Muscle layer of duodenum (tissue), 2 donors: Measurements from ENCODE around the gene TMEM98.

Source experiments
- H3K27ac ChIP-seq: one replicate; pipeline ENCODE4 v1.7.0; 2013; ENCODE audit warnings: mild to moderate bottlenecking, low read length
- H3K27me3 ChIP-seq: one replicate; pipeline ENCODE4 v1.7.0; 2013; ENCODE audit warnings: low read depth, mild to moderate bottlenecking, control low read depth, low read length
- H3K36me3 ChIP-seq, 2 donors: one replicate each; pipeline ENCODE4 v1.7.0; 2013; ENCODE audit warnings: low read length in 2 of 2, control low read depth in 1 of 2, mild to moderate bottlenecking in 1 of 2; ENCODE audit not compliant: insufficient read depth in 2 of 2, control insufficient read depth in 1 of 2
- H3K4me1 ChIP-seq, 2 donors: one replicate each; pipeline ENCODE4 v1.7.0; 2013; ENCODE audit warnings: low read length in 2 of 2, mild to moderate bottlenecking in 2 of 2, control low read depth in 1 of 2, moderate library complexity in 1 of 2; ENCODE audit not compliant: insufficient read depth in 2 of 2, control insufficient read depth in 1 of 2
- H3K4me3 ChIP-seq, 2 donors: one replicate each; pipeline ENCODE4 v1.7.0; 2013; ENCODE audit warnings: low read length in 2 of 2, low read depth in 1 of 2, mild to moderate bottlenecking in 1 of 2
- H3K9me3 ChIP-seq, 2 donors: one replicate each; pipeline ENCODE4 v1.7.0; 2013; ENCODE audit warnings: low read length in 2 of 2, control low read depth in 1 of 2, mild to moderate bottlenecking in 1 of 2; ENCODE audit not compliant: control insufficient read depth in 1 of 2
- donor health status: healthy.

TMEM98 gene

DNA sequence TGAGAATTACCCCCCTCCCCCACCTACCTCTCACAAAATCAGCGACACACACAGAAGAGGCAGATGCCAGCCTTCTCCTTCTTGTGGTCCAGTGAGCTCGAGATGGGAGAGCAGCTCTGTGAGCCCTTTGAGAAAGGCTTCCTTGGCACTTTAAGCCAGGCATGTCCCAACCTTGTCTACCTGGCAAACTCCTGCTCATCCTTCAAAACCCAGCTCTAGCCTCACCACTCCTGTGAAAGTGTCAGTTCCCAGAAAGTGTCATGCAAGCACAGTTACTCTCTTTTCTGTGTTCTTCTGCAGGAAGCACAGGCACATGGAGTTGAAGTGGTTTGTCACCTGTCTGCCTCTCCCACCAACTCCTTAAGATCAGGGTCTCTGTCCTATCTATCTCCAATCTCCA lies 1.6 kb downstream of the TMEM98 start:
- peaks cover 8 to 11% of the 10 kb centered on the region in 2 donors for H3K4me1 ChIP-seq
- peak overlapping the region; percentile 73 to 79 for H3K4me3 ChIP-seq
- no peak overlapping the region for H3K27ac ChIP-seq
- H3K27me3 ChIP-seq, result peaks cover 4% of the 10 kb centered on the region
- H3K9me3 ChIP-seq, result no peaks in the 10 kb centered on the region
- peaks cover 9 to 14% of the 10 kb centered on the region in 2 donors for H3K36me3 ChIP-seq

DNA sequence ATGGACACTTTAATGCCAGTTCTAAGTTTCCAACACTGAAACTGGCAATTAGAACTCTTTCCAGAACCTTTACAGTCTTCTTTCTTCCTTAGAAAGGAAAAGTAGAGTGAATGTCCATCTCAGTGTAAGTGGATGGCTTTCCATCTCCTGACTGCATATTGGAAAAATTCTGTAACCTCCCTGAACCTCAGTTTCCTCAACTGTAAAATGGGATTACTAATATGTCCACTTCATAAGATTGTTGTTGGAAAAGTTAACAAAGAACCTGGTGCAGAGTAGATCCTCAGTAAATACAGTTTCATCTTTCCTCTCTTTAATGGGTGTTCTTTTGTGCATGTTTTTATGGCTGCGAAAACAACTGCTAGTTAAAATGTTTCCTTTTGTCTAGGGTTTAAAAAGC lies 2.6 kb downstream of the TMEM98 start:
- Histone ChIP-seq H3K27me3 (peaks cover 4% of the 10 kb centered on the region), H3K4me1 (peaks cover 11 to 13% of the 10 kb centered on the region in 2 donors), H3K27ac (no peak overlapping the region), H3K36me3 (peaks cover 13 to 14% of the 10 kb centered on the region in 2 donors), H3K4me3 (no peak overlapping the region), H3K9me3 (no peaks in the 10 kb centered on the region)

DNA sequence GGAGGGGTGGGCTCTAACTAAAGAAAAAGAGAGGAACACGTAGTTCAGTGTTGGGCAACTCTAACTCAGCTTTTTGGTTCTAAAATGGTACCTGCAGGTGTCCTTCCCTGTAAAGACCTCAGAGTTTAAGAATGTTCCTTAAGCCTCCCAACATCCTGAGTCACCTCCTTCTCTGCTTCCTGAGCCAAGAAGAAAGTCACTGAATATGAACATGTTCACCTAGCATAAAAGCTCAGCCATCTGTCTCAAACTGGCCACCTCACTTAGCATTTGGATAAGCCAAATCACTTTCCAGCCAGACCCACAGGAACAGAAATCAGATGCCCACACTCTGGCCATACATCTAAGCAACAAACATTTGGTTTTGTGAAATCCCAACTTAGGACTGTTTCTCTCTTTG lies 3.7 kb downstream of the TMEM98 start:
- Histone ChIP-seq H3K27ac (no peak overlapping the region), H3K27me3 (peaks cover 4% of the 10 kb centered on the region), H3K9me3 (no peaks in the 10 kb centered on the region), H3K4me1 (peaks cover 13% of the 10 kb centered on the region in 2 donors), H3K4me3 (no peak overlapping the region), H3K36me3 (peaks cover 13 to 14% of the 10 kb centered on the region in 2 donors)

DNA sequence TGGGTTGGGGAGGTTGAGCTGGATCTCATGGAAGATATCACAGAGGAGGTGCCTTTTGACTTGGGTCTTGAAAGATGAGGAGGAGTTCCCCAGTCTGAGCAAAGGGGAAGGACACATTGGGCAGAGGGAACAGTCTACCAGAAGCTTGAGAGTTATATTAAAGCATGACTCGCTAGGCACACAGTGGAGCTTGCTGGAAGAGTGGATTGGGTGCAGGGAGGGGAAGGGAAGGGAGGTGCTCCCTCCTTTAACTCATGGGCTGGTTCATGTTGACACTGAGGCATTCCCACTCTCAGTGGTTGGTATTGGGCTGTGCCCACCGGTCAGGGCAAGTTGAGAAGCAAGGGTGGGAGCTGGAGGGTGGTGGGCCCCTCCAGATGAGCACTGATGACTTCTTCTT lies 5.9 kb downstream of the TMEM98 start:
- peaks cover 4% of the 10 kb centered on the region for H3K27me3 ChIP-seq
- H3K36me3 ChIP-seq, result peaks cover 13 to 14% of the 10 kb centered on the region in 2 donors
- peaks cover 7 to 8% of the 10 kb centered on the region in 2 donors for H3K4me1 ChIP-seq
- no peak overlapping the region for H3K4me3 ChIP-seq
- H3K9me3 ChIP-seq, result no peaks in the 10 kb centered on the region
- no peak overlapping the region for H3K27ac ChIP-seq

DNA sequence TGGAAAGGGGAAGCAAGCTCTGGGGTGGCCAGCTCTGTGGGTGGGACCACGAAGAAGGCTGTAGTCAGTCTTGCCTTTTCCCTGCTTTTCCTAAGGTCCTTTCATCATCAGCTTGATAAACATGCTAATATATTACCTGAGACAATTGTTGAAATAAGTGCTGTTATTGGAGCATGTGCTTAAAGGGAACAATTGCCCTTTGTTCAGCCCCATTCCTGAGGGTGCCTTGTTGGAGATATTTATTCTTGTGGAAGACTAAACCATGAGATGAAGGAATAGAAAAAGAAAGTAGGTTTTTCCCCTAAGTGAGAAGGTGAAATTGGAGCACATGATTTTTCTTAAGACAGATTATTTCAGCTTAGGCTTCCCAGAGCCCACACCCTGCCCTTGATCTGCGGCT lies 7.8 kb downstream of the TMEM98 start:
- H3K36me3 ChIP-seq, result peaks cover 14 to 22% of the 10 kb centered on the region in 2 donors
- H3K4me3 ChIP-seq, result no peak overlapping the region
- H3K9me3 ChIP-seq, result no peaks in the 10 kb centered on the region
- H3K27me3 ChIP-seq, result no peaks in the 10 kb centered on the region
- peaks cover 3 to 5% of the 10 kb centered on the region in 2 donors for H3K4me1 ChIP-seq
- H3K27ac ChIP-seq, result no peak overlapping the region

DNA sequence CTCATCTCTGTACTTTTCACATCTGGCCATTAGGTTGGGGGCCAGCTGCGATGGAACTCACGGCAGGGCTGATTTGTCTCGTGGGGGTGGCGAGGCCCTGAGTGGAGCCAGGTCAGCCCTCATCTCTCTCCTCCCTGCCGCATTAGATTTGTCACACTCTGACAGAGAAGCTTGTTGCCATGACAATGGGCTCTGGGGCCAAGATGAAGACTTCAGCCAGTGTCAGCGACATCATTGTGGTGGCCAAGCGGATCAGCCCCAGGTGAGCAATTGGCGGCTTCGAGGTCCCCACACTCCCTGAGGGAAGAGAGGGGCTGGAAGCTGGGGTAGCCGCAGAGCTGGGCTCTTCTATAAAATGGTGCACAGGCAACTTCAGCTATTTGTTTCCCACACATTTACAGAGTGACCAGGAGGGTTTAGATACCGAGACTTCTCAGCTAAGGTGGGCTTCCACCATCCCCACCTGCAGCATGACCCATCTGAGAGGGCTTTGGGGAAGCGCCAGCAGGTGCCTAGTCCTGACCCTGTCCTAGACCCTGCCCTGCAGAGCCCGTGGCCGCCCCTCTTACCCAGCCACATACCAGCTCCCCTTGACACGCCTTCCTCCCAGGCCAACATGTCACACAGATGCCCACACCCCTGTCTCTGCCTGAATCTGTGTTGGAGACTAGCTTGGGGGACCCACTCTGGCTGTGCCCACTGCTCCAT lies 8.4 kb downstream of the TMEM98 start:
- Histone ChIP-seq H3K4me1 (peaks cover 3 to 5% of the 10 kb centered on the region in 2 donors), H3K27ac (no peak overlapping the region), H3K9me3 (no peaks in the 10 kb centered on the region), H3K27me3 (no peaks in the 10 kb centered on the region), H3K4me3 (no peak overlapping the region), H3K36me3 (peaks cover 19 to 28% of the 10 kb centered on the region in 2 donors)

DNA sequence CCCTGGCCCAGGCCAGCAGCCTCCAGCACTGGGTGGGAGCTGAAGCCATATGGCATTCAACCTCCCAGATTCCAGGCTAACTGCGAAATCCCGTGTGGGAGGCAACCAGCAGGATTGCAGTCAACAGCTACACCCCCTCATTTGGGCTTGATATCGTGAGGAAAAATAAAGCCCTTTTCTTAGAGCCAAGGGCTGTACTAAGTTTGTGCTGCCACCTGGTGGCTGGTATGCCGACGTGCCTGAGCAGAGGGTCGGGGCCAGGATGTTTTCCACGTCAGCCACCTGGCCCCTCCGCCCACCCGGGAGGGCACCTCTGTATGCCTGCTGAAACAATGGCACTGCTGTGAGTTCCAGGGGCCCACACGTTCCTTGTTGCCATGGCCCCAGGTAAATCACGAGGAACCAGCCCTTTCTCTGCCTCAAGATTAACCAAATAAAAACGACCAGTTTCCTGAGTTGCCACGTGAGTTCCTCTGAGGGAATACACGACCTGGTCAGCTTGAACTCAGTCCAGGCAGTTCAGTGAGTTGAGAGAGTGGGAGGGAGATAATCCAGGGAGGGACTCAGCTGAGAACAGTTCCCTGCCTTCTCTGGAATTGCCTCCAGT lies 9.0 kb downstream of the TMEM98 start:
- Histone ChIP-seq H3K36me3 (peaks cover 19 to 32% of the 10 kb centered on the region in 2 donors), H3K27ac (no peak overlapping the region), H3K27me3 (no peaks in the 10 kb centered on the region), H3K9me3 (no peaks in the 10 kb centered on the region), H3K4me3 (no peak overlapping the region), H3K4me1 (peaks cover 3 to 5% of the 10 kb centered on the region in 2 donors)

DNA sequence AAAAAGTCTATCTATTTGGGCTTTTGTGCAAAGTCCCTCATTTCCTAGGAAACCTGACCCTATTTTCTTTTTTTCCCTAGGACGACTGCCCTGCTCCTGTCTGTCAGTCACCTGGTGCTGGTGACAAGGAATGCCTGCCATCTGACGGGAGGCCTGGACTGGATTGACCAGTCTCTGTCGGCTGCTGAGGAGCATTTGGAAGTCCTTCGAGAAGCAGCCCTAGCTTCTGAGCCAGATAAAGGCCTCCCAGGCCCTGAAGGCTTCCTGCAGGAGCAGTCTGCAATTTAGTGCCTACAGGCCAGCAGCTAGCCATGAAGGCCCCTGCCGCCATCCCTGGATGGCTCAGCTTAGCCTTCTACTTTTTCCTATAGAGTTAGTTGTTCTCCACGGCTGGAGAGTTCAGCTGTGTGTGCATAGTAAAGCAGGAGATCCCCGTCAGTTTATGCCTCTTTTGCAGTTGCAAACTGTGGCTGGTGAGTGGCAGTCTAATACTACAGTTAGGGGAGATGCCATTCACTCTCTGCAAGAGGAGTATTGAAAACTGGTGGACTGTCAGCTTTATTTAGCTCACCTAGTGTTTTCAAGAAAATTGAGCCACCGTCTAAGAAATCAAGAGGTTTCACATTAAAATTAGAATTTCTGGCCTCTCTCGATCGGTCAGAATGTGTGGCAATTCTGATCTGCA lies 12.9 kb downstream of the TMEM98 start:
- peaks cover 6 to 18% of the 10 kb centered on the region in 2 donors for H3K36me3 ChIP-seq
- no peak overlapping the region for H3K27ac ChIP-seq
- no peak overlapping the region for H3K4me3 ChIP-seq
- H3K9me3 ChIP-seq, result no peaks in the 10 kb centered on the region
- H3K4me1 ChIP-seq, result peaks cover 3 to 9% of the 10 kb centered on the region in 2 donors
- no peaks in the 10 kb centered on the region for H3K27me3 ChIP-seq

DNA sequence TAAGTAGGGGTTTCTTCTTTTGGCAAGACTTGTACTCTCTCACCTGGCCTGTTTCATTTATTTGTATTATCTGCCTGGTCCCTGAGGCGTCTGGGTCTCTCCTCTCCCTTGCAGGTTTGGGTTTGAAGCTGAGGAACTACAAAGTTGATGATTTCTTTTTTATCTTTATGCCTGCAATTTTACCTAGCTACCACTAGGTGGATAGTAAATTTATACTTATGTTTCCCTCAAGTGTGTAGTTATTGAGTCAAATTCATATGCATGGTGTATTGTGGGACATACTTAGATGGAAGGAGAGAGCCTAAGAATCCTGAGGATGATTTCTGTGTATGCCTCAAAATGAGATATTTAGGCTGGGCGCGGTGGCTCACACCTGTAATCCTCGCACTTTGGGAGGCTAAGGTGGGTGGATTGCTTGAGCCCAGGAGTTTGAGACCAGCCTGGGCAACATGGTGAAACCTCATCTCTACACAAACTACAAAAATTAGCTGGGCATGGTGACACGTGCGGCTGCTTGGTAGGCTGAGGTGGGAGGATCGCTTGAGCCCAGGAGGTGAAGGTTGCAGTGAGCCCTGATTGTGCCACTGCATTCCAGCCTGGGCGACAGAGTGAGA lies 13.6 kb downstream of the TMEM98 start:
- peaks cover 6 to 18% of the 10 kb centered on the region in 2 donors for H3K36me3 ChIP-seq
- H3K4me1 ChIP-seq, result peaks cover 3 to 9% of the 10 kb centered on the region in 2 donors
- H3K9me3 ChIP-seq, result no peaks in the 10 kb centered on the region
- no peaks in the 10 kb centered on the region for H3K27me3 ChIP-seq
- H3K4me3 ChIP-seq, result no peak overlapping the region
- H3K27ac ChIP-seq, result no peak overlapping the region

DNA sequence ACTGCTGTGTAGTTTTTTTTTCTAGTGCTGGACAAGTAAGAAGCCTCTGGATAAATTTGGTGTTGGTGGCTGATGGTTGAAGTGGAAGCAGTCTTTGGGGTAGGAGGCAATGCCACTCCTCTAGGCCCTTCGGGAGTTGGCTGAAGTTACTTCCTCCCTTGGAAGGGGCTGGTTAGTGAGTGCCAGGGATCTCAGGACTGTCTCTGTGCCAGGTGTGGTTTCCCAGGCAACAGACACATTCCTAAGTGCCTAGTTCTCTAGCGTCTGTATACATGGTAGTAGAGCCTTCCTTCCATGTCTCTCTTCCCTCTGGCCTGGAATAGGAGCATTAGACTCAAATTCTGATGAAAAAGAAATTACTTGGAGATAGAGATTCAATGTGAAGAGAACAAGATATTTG lies 15.3 kb downstream of the TMEM98 start:
- Histone ChIP-seq H3K4me3 (no peak overlapping the region), H3K27ac (no peak overlapping the region), H3K9me3 (no peaks in the 10 kb centered on the region), H3K27me3 (no peaks in the 10 kb centered on the region), H3K36me3 (peaks cover 6 to 18% of the 10 kb centered on the region in 2 donors), H3K4me1 (peaks cover 0 to 9% of the 10 kb centered on the region in 2 donors)

DNA sequence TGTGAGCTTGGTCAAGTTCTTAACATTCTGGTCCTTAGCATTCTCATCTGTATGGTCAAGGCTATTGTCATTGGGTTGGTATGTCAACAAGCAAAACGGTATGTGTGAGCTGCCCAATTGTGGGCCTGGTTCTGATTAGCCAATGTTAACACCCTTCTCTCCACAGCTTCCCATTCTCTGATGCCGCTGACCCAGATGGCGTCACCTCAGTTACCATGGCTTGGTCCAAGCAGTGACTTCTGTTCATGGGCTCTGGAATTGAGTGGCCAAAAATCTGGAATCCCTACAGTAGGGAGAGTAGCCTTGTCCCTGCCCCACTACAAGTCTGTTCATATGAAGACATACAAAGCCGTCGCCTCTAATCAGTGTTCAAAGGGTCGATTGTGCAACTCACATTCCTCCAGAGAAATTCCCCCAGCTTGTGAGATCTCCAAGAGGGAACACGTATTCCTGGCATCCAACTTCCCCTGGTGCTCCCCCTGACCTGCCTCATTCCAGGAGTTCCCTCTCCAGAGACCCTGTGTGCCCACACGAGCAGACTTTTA lies 15.8 kb downstream of the TMEM98 start:
- H3K4me3 ChIP-seq, result no peak overlapping the region
- H3K9me3 ChIP-seq, result no peaks in the 10 kb centered on the region
- H3K27ac ChIP-seq, result no peak overlapping the region
- H3K27me3 ChIP-seq, result no peaks in the 10 kb centered on the region
- H3K4me1 ChIP-seq, result peaks cover 0 to 9% of the 10 kb centered on the region in 2 donors
- H3K36me3 ChIP-seq, result peaks cover 6 to 18% of the 10 kb centered on the region in 2 donors
